GM18951 (cell line): Measurements from ENCODE around the gene FBXL2.

Source experiments
- POLR2A ChIP-seq: IDR thresholded peaks from 4 replicates; pipeline ENCODE4 v1.6.1; 2011; ENCODE audit warnings: mild to moderate bottlenecking; ENCODE audit not compliant: insufficient read length, insufficient read depth; ENCODE audit errors: extremely low read depth
- in situ Hi-C: fragments of 300-500 bp; cut with MboI; formaldehyde crosslinking; loops from one replicate; pipeline ENCODE4 v1.12.0; 2022; ENCODE audit warnings: low sequenced_read_pairs, mixed read lengths, inconsistent platforms; ENCODE audit not compliant: unreplicated experiment

FBXL2 gene

DNA sequence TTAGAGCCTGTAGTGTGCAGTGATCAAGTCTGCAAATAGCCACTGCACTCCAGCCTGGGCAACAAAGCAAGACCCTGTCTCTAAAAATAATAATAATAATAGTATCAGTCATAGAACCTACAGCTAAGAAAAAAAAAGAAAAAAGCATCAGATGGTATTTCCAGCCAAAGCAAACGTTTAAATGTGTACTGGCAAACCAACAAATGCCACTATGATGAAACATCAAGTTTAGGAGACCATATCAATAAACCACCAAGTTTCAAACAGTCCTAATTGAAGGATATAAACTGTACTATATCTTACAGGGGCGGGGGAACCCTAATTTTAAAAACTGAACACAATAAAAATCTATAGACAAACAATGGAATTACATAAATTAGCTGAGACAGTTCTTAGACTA lies 156.6 kb downstream of the FBXL2 start:
- no peak for TF ChIP-seq POLR2A

More for the DNA sequence above, 156.6 kb downstream of the FBXL2 start:
- in situ Hi-C loops = no loop called here
